ENCODE results near the gene FBRSL1.
A peak's percentile ranks its signal among the peaks of the same experiment; 100 is the strongest.

The FBRSL1 gene

DNA sequence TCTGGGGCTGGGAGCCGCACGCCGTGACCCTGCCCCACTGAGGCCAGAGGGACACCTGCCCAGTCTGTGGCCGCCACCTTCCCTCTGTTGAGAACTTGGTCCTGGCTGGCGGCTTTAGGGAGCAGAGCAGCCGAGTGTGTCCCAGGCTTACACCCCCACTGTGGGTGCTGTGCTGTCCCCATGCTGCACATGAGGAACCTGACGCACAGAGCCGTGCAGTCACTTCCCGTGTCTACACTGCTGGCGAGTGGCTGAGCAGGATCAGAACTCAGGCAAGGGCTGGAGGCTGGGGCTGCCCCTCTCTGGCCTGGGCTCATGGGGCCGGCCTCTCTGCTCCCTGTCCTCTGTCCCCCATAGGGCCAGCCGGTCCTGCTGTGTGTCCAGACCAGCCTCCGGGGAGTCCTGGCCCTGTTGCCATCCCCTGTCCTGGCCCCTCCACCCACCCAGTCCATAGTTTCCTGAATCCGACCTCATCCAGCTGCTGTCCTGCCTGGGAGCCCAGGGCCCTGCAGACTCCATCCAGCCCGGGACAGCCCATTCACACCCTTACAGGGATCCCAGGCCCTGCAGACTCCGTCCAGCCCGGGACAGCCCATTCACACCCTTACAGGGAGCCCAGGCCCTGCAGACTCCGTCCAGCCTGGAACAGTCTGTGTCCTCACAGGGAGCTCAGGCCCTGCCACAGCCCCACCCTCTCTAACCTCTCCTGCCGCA lies 10.3 kb downstream of the FBRSL1 start:
- no peak for DNase-seq

DNA sequence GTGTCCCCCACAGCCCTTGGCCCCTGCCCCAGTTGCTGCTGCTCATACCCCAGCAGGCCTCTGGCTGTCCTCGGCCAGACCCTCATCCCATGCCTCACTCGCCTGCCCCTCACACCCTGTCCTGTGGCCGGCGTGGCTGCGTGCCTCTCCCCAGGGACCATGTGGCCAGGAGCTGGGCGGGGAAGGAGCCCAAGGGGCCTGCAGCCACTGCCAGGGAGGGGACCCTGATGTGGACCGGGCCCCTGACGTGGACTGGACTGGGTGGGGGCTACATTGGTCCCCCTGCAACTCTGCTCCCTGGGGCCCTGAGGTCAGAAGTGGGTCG lies 10.9 kb downstream of the FBRSL1 start:
- DNase-seq: no peak

DNA sequence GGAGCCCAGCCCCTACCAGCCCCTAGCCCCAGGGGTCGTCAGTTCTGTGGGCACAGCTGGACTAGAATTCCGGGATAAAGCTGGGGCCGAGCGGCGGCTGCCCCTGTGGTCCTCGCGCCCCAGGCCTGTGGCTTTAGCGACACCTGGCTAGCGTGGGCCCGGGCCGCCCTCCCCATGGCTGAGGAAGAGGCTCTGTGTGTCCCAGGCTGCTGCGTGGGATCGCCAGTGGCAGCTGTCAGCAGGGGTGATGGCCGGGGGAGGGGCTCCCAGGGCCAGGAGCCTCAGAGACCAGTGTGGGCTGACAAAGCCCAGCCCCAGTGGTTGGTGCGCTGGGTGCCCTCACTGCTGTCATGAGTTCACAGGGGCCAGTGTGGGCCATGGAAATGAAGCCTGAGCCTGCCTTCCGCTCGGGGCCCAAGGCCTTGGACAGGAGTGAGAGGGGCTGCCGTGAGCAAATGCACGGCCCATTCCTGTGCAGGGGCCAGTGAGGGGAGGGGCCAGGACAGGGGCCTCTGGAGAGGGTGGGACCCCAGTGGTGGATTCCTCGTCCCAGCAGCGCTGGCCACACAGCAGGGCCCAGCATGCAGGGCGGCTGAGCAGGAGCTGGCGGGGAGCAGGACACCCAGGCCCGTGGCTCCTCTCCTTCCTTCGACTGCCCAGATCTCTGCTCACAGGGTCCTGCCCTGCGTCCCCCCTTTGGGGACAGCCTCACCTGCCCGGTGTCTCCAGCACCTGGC lies 11.4 kb downstream of the FBRSL1 start:
- no peak for DNase-seq

- no peak for DNase-seq
These were observed 12.4 kb downstream of the FBRSL1 start for GRCh38 chr12:132502149-132502881.

DNA sequence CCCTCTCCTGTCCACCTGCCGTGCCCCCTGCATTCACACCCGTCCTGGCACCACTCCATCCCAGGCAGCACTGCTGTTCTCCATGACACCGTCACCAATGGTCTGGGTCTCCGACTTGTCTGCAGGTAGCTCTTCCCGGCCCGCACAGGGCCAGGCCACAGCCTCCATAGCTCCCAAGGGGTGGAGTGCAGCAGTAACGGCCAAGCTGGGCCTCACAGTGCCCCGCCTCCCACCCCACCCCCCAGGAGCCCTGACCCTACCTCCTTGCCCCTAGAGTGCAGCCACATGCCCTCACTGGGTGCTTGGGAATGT lies 12.9 kb downstream of the FBRSL1 start:
- DNase-seq: no peak

DNA sequence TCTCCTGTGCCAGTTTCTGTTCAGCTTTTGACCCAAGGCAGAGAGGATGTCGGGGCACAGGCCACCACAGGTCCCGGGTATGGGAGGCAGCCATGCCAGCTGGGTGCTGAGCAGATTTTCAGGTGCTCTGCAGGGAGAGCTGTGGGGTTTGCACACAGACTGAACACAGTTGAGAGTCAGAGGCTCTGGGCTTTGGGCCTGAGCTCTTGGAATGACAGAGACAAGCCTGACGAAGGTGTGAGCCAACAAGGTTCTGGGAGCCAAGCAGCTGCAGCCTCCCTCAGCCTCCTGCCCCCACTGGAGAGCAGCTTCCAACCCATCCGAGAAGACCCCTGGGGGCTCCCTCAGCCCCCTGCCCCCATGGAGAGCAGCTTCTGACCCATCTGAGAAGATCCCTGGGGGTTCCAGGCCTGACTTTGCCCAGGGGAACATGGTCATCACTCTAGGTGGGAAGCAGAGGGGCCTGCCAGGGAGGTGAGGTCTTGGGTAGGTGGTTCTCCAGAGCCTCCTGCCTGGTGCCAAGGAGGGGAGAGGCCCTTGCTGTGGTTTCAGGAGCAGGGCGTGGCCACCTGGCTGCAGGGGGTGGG lies 13.8 kb downstream of the FBRSL1 start:
- no peak for DNase-seq

GRCh38 chr12:132505105-132505851 lies 15.3 kb downstream of the FBRSL1 start:
- DNase-seq: no peak

DNA sequence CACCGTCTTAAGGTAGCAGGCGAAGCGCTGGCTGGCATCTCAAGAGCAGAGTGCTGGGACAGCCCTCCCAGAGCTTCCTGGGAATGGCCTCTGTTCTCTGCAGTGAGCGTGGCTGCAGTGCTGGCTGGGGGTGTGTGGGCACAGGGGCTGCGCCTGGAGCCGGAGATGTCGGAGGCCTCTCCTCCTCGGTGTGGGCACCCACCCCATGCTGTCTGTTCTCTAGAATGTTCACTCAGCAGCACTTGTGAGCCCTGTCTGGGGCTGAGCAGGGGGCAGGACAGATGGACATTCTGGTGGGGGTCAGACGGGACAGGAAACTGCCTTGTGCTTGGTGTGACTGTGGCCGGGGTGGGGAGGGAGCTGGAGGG lies 15.9 kb downstream of the FBRSL1 start:
- DNase-seq: no peak

GRCh38 chr12:132506328-132507160 lies 16.6 kb downstream of the FBRSL1 start:
- DNase-seq: peak; percentile 71 to 85

DNA sequence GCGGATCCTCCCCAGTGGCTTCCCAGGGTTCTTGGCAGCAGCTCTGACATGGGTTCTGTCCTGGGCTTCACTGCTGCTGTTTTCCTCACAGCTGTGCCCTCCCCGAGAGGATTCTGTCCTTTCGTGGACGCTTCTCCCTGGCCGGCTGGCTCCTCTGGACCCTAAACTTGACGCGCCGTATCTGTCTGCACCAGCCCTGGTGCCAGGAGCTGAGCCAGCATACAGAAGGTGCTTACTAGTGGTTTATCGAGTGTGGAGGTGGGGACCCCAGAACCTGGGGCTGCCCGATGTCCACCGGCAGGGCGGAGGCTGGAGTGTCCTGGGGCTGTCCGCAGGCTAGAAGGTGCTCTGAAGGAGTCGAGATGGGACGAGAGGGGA lies 17.2 kb downstream of the FBRSL1 start:
- DNase-seq: no peak

GRCh38 chr12:132507656-132508490 lies 17.9 kb downstream of the FBRSL1 start:
- DNase-seq: no peak

DNA sequence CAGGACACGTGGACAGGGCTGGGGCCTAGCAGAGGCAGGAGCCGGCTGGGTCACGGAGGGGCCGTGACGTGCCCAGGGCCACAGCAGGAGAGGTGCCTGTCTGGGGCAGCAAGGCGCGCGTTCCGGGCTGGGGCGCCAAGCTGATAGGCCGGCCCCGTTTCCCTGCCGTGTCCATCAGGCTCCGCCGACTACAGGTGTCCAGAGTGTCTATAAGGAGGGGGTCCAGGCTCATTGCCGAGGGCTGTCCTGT lies 18.5 kb downstream of the FBRSL1 start:
- DNase-seq: no peak

- no peak for DNase-seq
These were observed 19.1 kb downstream of the FBRSL1 start for GRCh38 chr12:132508860-132509732.

DNA sequence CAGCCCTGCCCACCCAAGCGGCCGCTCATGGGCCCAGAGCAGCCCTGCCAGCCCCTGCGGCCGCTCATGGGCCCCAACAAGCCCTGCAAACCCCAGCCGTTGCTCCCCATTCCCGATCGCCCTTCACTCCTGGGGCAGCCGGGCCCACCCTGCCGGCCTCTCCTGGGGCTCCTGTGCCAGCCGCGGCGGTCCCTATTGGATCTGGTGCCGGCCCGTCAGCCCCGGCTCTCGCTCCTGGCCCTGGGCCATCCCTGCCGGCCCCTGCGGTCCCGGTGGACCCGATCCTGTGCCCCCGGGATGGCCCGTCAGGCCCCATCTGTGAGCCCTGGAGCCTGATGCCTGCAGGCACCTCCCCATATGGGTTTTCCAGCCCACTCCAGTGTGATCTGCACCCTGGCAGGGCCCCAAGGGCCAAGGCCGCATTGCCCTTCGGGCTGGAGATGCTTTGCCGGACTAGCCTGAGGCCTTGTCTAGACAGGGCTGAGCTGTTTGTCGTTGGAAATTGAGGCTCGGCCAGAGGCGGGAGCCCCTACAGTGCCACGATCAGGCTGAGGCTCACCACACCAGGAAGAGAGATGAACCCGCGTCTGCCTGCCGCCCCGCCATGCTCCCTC lies 20.3 kb downstream of the FBRSL1 start:
- no peak for DNase-seq

DNA sequence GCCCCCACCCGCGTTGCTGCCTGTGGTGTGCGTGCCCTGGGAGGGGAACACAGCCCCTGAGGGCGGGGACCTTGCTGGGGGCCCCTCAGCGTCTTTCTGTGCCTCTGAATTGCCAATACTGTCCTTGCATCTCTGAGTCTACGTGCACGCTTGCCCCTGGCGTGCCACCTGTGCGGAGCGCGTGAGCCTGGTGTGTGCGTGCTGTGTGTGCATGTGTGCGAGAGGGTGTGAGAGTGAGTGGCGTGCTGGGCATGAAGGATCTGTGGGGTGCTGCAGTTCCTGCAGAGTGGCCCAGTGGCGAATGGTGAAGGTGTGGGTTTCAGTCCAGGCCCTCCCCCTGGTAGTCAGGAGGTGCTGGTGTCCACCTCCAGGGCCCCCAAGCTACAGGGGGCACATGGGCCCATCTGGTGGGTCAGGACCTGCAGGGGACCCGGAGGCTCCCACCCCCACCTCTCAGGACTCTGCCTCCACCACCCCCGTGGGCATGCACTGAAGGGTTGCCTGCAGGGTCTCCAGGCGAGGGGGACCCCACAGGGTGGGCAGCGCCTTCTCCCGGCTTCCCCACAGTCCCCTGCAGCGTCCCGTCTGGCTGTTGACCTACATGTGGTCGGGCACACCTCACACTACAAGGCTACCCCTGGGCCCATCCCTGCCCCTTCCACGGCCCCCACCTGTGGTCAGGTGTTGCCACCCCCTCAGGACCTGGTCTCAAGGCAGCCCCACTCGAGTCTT lies 21.0 kb downstream of the FBRSL1 start:
- no peak for DNase-seq

DNA sequence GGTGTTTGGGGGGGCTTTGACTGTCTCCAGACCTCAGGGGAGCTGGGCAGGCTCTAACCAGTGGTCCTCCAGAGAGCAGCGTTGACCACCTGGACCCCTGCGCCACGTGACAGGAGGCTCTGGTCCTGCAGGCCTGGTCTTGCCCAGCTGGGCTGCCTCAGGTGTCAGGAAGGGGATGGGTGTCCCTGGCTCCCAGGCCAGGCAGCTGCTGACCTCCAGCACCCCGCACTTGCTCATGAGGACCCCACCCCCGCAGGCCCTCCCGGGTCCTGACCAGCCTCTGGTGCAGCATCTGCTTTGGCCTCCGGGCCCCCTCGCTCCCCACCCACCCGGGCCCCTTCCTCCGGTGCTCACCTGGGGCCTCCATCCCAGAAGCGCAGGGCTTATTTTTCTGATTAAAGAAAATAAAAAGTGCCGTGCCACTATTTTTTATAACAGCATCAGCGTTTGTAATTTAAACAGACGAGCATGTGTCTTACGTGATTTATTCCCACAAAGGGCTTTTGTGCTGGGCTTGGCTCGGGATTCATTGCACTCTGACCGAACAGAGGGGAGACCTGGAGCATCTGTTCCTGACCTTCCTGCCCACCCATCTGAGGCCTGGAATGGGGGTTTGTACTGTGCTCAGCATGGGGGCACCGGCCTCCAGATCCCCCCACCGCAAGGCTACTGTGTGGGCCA lies 21.7 kb downstream of the FBRSL1 start:
- DNase-seq: no peak

DNA sequence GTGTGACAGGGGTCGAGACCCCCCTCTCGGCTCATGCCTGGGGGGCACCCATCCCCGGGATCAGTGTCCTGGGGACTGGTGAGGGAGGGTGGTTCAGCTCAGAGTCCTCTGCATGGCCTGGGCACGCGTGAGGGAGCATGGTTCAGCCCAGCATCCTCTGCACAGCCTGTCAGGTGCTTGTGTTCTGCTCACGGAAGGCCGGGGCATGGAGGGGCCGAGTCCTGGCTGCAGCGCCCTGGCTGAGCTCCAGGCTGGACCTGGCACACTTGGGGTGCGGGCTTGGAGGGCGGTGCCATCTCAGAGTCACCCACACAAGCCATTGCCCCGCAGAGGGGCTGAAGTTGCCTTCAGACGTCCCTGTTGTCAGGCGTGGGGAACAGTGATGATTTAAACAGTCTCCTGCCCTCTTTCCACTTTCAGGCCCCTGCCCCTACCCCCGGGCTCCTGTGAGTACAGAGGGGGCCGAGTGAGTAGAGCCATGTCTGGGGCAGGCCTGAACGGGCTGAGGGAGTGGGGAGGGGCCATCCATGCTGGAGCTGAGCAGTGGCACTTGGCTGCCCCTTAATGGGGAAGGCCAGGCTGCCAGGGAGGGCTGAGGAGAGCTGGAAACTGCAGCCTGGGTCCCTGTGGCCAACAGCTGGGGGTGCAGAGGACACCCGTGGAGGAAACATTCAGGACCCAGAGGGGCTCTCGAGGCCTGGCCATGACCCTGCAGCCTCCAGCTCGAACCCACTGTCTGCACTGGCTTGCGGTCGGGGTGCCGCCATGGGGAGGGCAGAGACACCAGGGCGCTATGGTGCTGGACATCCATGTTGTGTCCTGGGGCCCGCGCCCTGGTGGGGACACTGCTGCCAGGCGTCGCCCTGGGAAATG lies 22.5 kb downstream of the FBRSL1 start:
- DNase-seq: no peak

DNA sequence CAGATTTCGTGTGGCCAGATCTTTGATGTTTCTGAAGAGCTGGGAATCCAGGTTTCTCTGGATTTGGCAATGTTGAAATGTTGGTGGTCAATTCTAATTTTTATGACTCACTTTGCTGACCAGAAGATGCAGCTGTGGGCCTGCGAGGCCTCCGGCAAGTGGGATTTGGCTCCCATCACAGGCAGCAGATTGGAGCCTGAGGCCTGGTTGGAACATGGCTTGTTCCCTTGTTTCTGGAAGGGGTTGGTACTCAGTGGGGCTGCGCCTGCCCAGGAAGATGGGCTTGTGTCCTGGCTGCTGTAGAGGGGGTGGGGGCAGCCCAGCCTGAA lies 23.1 kb downstream of the FBRSL1 start:
- no peak for DNase-seq
